ENCODE data around the gene PCNX2. TPM values are rescaled to one million over a fixed set of nuclear protein-coding genes. Genes with fewer than 3 reads are reported as not detected.
A peak's percentile ranks its signal among the peaks of the same experiment; 100 is the strongest.

PCNX2 gene
- total RNA-seq, 1 donor from 2014 or later: 25.5 TPM

GRCh38 chr1:233326811-233327650 is 31.5 kb upstream of the PCNX2 start:
- peak overlapping the region; percentile 83 for H3K4me3 Mint-ChIP-seq (ENCODE audit: unreplicated experiment)
- H3K27ac ChIP-seq (ENCODE audit: low read depth, low read length): no peak overlapping the region
- peaks cover 11% of the 10 kb centered on the region for H3K27me3 ChIP-seq (ENCODE audit: insufficient read depth, low read length)
- H3K36me3 Mint-ChIP-seq (ENCODE audit: low read depth, unreplicated experiment): no peaks in the 10 kb centered on the region
- no peak overlapping the region for H3K9ac ChIP-seq (ENCODE audit: low read length)
- no peak overlapping the region for H3K4me3 ChIP-seq (ENCODE audit: insufficient read depth, low read depth, low read length)
- no peaks in the 10 kb centered on the region for H3K9me3 ChIP-seq (ENCODE audit: insufficient read depth, low read depth, low read length)
- peaks cover 6% of the 10 kb centered on the region for H4K20me1 ChIP-seq (ENCODE audit: insufficient read depth, low read length)
- DNase-seq (ENCODE audit: low read depth) (no peak), FAIRE-seq (no peak)
- no peak overlapping the region for H3K27ac Mint-ChIP-seq (ENCODE audit: unreplicated experiment)
- peaks cover 4% of the 10 kb centered on the region for H3K27me3 Mint-ChIP-seq (ENCODE audit: low read depth, unreplicated experiment)
- TF ChIP-seq EZH2 (IDR thresholded peaks at IDR 0.05; ENCODE audit: insufficient read depth, low read length): no peak
- no peak for TF ChIP-seq CTCF (IDR thresholded peaks at IDR 0.05; ENCODE audit: insufficient read depth, low read depth, low read length)
- peak overlapping the region; percentile 72 for H3K4me2 ChIP-seq (ENCODE audit: low read length)
- peak overlapping the region; percentile 49 for H2AFZ ChIP-seq (ENCODE audit: low read depth, low read length)
- H3K4me1 ChIP-seq (ENCODE audit: insufficient read depth, low read length): peaks cover 5% of the 10 kb centered on the region
- no peaks in the 10 kb centered on the region for H3K36me3 ChIP-seq (ENCODE audit: insufficient read depth, low read length)
- no peaks in the 10 kb centered on the region for H3K79me2 ChIP-seq (ENCODE audit: insufficient read depth, low read length)
- H3K4me1 Mint-ChIP-seq (ENCODE audit: low read depth, unreplicated experiment): peaks cover 3% of the 10 kb centered on the region
- H3K9me3 Mint-ChIP-seq (ENCODE audit: unreplicated experiment): peaks cover 2% of the 10 kb centered on the region

GRCh38 chr1:233326319-233326718 is 30.8 kb upstream of the PCNX2 start:
- Histone ChIP-seq H3K27ac (ENCODE audit: low read depth, low read length) (no peak overlapping the region), H3K36me3 (ENCODE audit: insufficient read depth, low read length) (no peaks in the 10 kb centered on the region), H3K4me2 (ENCODE audit: low read length) (no peak overlapping the region), H4K20me1 (ENCODE audit: insufficient read depth, low read length) (peaks cover 6% of the 10 kb centered on the region), H3K9me3 (ENCODE audit: insufficient read depth, low read depth, low read length) (no peaks in the 10 kb centered on the region), H2AFZ (ENCODE audit: low read depth, low read length) (no peak overlapping the region), H3K4me1 (ENCODE audit: insufficient read depth, low read length) (peaks cover 5% of the 10 kb centered on the region), H3K27me3 (ENCODE audit: insufficient read depth, low read length) (peaks cover 13% of the 10 kb centered on the region), H3K9ac (ENCODE audit: low read length) (no peak overlapping the region), H3K79me2 (ENCODE audit: insufficient read depth, low read length) (no peaks in the 10 kb centered on the region), H3K4me3 (ENCODE audit: insufficient read depth, low read depth, low read length) (no peak overlapping the region)
- DNase-seq (ENCODE audit: low read depth): no peak
- no peak for FAIRE-seq
- H3K4me3 Mint-ChIP-seq (ENCODE audit: unreplicated experiment): no peak overlapping the region
- TF ChIP-seq CTCF (IDR thresholded peaks at IDR 0.05; ENCODE audit: insufficient read depth, low read depth, low read length): no peak
- no peak for TF ChIP-seq EZH2 (IDR thresholded peaks at IDR 0.05; ENCODE audit: insufficient read depth, low read length)
- peaks cover 3% of the 10 kb centered on the region for H3K4me1 Mint-ChIP-seq (ENCODE audit: low read depth, unreplicated experiment)
- H3K27me3 Mint-ChIP-seq (ENCODE audit: low read depth, unreplicated experiment): peaks cover 4% of the 10 kb centered on the region
- H3K27ac Mint-ChIP-seq (ENCODE audit: unreplicated experiment): no peak overlapping the region
- H3K36me3 Mint-ChIP-seq (ENCODE audit: low read depth, unreplicated experiment): no peaks in the 10 kb centered on the region
- H3K9me3 Mint-ChIP-seq (ENCODE audit: unreplicated experiment): peaks cover 2% of the 10 kb centered on the region

GRCh38 chr1:233323718-233324117 is 28.2 kb upstream of the PCNX2 start:
- peaks cover 4% of the 10 kb centered on the region for H3K27me3 Mint-ChIP-seq (ENCODE audit: low read depth, unreplicated experiment)

More at GRCh38 chr1:233323718-233324117, 28.2 kb upstream of the PCNX2 start:
- no peaks in the 10 kb centered on the region for H3K4me1 Mint-ChIP-seq (ENCODE audit: low read depth, unreplicated experiment)
- H3K9me3 ChIP-seq (ENCODE audit: insufficient read depth, low read depth, low read length): no peaks in the 10 kb centered on the region
- H3K4me1 ChIP-seq (ENCODE audit: insufficient read depth, low read length): peaks cover 3% of the 10 kb centered on the region
- DNase-seq (ENCODE audit: low read depth) (no peak), FAIRE-seq (no peak)
- no peaks in the 10 kb centered on the region for H3K9me3 Mint-ChIP-seq (ENCODE audit: unreplicated experiment)
- H3K36me3 Mint-ChIP-seq (ENCODE audit: low read depth, unreplicated experiment): no peaks in the 10 kb centered on the region
- no peak overlapping the region for H2AFZ ChIP-seq (ENCODE audit: low read depth, low read length)
- H3K27ac ChIP-seq (ENCODE audit: low read depth, low read length): no peak overlapping the region
- H3K36me3 ChIP-seq (ENCODE audit: insufficient read depth, low read length): no peaks in the 10 kb centered on the region
- H3K4me2 ChIP-seq (ENCODE audit: low read length): no peak overlapping the region
- H3K27ac Mint-ChIP-seq (ENCODE audit: unreplicated experiment): no peak overlapping the region
- H4K20me1 ChIP-seq (ENCODE audit: insufficient read depth, low read length): peaks cover under 1% of the 10 kb centered on the region
- no peak overlapping the region for H3K4me3 ChIP-seq (ENCODE audit: insufficient read depth, low read depth, low read length)
- H3K27me3 ChIP-seq (ENCODE audit: insufficient read depth, low read length): peaks cover 6% of the 10 kb centered on the region
- no peak for TF ChIP-seq CTCF (IDR thresholded peaks at IDR 0.05; ENCODE audit: insufficient read depth, low read depth, low read length)
- no peak for TF ChIP-seq EZH2 (IDR thresholded peaks at IDR 0.05; ENCODE audit: insufficient read depth, low read length)
- H3K4me3 Mint-ChIP-seq (ENCODE audit: unreplicated experiment): no peak overlapping the region
- no peaks in the 10 kb centered on the region for H3K79me2 ChIP-seq (ENCODE audit: insufficient read depth, low read length)
- H3K9ac ChIP-seq (ENCODE audit: low read length): no peak overlapping the region

Data from astrocyte (in vitro differentiated cells and primary cell).